HG03196 (cell line): ENCODE data around the gene C12orf76.
A peak's percentile ranks its signal among the peaks of the same experiment; 100 is the strongest.

ENCODE experiments used
- ATAC-seq: cut with Tn5 transposase; IDR thresholded peaks from one replicate; pipeline ENCODE4 v1.9.1; 2021; ENCODE audit not compliant: unreplicated experiment

Gene C12orf76

GRCh38 chr12:109996483-109996853, 51.9 kb downstream of the C12orf76 start:
- no peak for ATAC-seq

GRCh38 chr12:109995686-109996482, 52.4 kb downstream of the C12orf76 start, which contains the start of gene GIT2:
GIT2 (minus strand) TSS chr12:109996368; CDS start chr12:109996224, 144 bp downstream.
- ATAC-seq, result peak; percentile 63

- no peak for ATAC-seq
Observed at GRCh38 chr12:109995361-109995685, 53.0 kb downstream of the C12orf76 start.

- no peak for ATAC-seq
Observed at GRCh38 chr12:109994401-109995175, 53.7 kb downstream of the C12orf76 start.

- ATAC-seq, result no peak
Observed at GRCh38 chr12:109993091-109993490, 55.2 kb downstream of the C12orf76 start.

GRCh38 chr12:109991586-109991985, 56.7 kb downstream of the C12orf76 start:
- no peak for ATAC-seq
